HG02973 (cell line): ENCODE data around the gene MYOCD.
"Not testable (repeated sequence)": the region's sequence is repeated elsewhere in the genome, so short reads cannot be mapped to it uniquely, and the experiment has no call there.

Experiments used
- ATAC-seq: cut with Tn5 transposase; IDR thresholded peaks from one replicate; pipeline ENCODE4 v1.9.1; 2021; ENCODE audit warnings: moderate library complexity; ENCODE audit not compliant: unreplicated experiment

MYOCD gene, protein sequence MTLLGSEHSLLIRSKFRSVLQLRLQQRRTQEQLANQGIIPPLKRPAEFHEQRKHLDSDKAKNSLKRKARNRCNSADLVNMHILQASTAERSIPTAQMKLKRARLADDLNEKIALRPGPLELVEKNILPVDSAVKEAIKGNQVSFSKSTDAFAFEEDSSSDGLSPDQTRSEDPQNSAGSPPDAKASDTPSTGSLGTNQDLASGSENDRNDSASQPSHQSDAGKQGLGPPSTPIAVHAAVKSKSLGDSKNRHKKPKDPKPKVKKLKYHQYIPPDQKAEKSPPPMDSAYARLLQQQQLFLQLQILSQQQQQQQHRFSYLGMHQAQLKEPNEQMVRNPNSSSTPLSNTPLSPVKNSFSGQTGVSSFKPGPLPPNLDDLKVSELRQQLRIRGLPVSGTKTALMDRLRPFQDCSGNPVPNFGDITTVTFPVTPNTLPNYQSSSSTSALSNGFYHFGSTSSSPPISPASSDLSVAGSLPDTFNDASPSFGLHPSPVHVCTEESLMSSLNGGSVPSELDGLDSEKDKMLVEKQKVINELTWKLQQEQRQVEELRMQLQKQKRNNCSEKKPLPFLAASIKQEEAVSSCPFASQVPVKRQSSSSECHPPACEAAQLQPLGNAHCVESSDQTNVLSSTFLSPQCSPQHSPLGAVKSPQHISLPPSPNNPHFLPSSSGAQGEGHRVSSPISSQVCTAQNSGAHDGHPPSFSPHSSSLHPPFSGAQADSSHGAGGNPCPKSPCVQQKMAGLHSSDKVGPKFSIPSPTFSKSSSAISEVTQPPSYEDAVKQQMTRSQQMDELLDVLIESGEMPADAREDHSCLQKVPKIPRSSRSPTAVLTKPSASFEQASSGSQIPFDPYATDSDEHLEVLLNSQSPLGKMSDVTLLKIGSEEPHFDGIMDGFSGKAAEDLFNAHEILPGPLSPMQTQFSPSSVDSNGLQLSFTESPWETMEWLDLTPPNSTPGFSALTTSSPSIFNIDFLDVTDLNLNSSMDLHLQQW

GRCh38 chr17:12665263-12666210 lies at the start of gene MYOCD:
TSS of gene MYOCD (plus strand) at chr17:12665890. CDS start at chr17:12666189, 299 bp downstream.
- ATAC-seq: no peak

- ATAC-seq: no peak
Observed at GRCh38 chr17:12616161-12616560, 49.5 kb upstream of the MYOCD start.

GRCh38 chr17:12618557-12618956 lies 47.1 kb upstream of the MYOCD start:
- no peak for ATAC-seq

- no peak for ATAC-seq
Observed at GRCh38 chr17:12619459-12620199, 46.1 kb upstream of the MYOCD start.

DNA sequence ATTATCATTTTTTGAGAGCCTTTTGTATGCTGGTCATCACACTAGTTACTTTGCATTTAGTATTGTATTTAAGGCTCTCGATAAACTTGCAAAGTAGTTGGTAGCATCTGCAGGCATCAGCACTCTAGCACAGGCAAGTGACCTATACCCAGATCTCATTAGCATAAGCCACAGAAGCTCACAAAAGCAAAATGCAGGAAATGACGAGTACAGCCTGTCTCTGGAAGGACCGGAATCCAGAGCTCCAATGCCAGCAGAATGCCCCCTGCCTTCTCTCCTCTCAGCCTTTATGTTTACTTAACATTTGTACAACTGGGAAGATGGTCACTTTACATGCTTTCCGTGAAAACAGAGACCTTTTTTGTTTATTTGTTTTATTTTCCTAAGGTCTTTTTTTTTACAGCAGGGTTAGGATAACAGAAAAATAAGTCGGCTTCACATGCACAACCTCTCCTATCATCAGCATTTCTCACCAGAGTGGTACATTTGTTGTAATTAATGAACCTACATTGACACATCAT lies 45.4 kb upstream of the MYOCD start:
- no peak for ATAC-seq

- ATAC-seq: no peak
Observed at GRCh38 chr17:12622726-12623125, 43.0 kb upstream of the MYOCD start.

GRCh38 chr17:12623220-12623848 lies 42.4 kb upstream of the MYOCD start:
- no peak for ATAC-seq

- no peak for ATAC-seq
Observed at GRCh38 chr17:12624211-12624610, 41.5 kb upstream of the MYOCD start.

DNA sequence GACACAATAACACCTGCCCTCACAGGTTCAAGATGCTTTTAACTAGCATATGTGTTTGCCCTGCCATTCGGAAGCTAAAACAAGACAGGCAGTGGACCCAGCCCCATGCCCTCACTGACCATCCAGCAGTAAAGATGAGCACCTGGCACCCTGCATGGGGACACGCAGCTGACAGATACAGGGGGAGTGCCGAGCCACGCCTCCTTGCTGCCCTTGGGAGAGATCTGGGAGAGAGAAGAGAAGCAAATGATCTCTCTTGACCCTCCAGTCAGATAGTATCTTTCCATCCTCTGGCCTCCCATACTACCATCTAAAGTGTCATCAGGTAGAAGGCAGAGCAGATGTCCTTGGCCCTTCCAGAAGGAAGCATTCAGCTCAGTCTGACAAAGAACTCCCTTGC lies 40.6 kb upstream of the MYOCD start:
- ATAC-seq: no peak

- ATAC-seq: no peak
Observed at GRCh38 chr17:12627177-12627629, 38.5 kb upstream of the MYOCD start.

DNA sequence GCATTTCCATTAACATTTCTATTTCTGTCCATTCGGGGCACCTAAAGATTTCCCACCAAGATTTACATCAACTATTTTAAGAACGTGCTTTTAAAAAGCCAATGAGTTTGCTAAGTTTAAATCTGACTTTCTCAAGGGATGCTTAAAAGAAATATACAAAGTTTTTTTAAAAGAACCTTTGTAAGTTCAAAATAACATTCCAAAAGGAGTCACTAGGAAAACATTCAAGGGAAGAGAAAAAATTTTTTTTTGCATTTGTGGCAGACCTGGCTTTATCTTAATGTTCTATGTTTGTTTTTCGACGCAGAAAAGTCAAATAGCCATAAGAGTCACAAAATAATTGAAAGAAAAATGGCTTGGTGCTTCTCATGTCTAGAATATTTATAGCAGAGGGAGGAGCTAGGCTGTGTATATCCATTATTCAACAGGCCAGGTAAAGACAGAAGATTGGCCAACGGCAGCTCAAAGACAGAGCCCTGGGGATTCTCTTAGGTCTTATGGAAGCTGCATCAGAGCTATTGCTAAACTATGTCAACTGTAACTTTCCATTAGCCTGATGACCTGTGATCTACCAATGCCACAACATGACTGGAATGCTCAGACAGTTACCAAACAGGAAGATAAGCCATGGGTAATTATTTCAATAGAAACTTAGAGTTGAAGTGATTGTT lies 37.8 kb upstream of the MYOCD start:
- no peak for ATAC-seq

DNA sequence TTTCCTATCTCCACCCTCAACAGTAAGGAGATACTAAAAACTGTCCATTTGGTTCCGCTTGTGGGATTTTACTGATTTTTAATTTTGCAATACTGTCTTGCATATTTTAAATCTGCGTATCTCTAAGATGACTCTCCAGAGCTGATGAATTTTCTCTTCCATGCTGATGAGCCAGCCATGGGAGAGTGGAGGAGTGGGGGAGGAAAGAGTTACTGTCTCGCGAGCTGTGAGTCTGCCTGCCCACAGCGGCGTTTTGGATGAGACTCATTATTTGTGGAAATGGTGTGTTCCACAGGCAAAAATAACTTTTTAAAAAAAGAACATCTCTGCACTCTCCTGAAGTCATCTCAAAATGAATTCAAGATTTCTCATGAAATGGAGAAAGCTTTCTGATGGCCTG lies 34.6 kb upstream of the MYOCD start:
- no peak for ATAC-seq

DNA sequence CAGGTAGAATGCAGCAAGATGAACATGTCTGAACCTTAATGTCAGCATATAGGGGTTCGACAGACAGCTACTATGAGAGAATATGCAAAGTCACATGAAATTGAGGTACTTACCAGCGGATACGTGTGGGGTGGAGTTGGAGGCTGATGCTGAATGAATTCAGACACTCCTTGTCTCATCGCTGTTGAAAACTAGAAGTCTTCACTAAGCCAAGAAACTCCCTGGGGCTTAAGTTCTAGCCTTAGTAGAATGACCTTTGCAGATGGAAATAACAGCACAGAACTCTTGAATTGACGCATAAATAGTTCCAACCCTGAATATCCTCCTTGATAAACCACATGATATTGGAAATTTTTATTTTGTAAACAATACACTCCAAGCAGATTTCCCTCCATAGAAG lies 32.9 kb upstream of the MYOCD start:
- no peak for ATAC-seq

DNA sequence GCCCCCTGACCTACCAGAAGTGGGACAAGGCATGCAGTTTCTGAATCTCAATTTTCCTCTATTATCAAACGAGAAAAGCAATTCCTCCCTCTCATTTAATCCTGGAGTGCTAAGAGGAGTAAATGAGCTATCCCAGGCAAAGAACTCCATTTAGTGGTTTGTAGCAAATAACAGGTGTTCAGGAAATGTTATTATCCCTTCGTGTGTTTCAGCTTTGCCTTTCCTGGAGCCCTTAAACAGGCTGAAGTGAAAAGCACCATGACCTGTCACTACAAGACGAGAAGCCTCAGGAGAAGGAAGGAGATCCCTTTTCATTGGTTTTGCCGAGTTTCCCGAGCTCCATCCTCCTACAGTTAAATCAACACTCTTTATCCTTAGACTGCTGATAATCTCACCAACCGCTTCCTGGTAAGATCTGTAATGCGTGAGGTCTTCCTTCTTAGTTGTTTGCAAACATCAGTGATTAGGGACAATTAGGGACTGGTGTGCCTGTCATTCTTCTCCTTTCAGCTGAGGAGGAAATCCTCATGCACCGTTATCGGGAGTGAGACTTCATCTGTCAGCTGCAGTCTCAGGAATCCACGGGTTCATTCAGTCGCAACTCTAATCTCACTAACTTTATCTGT lies 30.8 kb upstream of the MYOCD start:
- no peak for ATAC-seq

DNA sequence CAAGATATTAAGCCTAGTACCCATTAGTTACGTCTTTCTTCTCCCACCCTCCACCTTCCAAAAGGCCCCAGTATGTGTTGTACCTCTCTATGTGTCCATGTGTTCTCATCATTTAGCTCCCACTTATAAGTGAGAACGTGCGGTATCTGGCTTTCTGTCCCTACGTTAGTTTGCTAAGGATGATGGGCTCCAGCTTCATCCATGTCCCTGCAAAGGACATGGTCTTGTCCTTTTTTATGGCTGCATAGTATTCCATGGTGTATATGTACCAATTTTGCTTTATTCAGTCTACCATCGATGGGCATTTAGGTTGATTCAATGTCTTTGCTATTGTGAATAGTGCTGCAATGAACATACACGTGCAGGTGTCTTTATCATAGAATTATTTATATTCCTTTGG lies 29.7 kb upstream of the MYOCD start:
- ATAC-seq: not testable (repeated sequence)

GRCh38 chr17:12637015-12637414 lies 28.7 kb upstream of the MYOCD start:
- ATAC-seq: no peak

DNA sequence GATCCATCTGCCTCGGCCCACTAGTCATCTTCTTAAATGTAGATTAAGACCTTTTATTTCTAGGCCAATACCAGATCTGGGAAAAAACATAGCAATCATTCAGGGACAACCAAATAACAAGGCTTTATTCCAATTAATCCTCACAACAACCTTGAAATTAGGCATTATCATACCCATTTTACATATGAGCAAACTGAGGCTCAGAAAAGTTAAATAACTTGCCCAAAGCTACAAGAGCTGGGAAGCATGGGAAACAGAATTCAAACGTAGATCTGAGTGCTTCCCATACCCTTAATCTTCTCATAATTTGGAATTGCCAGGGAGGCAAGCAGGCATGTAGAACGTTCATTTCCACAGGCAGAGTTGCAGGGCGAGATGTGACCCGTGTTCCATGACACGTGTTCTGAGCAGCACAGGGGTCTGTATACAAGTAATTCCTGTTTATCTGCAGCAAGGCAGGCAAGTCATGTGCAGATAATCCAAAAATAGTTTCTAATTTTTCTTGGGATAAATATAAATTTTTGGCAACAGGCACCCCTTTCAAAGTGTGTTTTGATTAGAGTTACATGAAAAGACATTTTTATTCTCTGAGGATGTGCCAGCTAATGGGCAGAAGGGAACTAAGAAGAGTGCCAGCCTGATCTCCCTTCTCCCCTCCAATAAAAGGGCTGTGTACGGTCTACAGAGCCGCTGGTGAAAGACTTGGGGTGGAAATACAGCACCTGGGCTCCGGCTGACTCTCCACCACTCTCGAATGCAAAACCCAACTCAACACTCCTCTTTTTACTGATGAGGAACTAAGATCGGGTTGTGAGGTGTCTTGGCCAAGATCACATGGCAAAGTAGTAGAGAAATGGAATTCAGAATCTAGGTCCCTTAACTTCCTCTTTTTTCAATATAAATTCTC lies 27.7 kb upstream of the MYOCD start:
- no peak for ATAC-seq
